ENCODE data around the gene COLQ. TPM values are rescaled to one million over a fixed set of nuclear protein-coding genes. Genes with fewer than 3 reads are reported as not detected.

The COLQ gene
- 0.93 and 1.6 TPM in 2 replicates for total RNA-seq

DNA sequence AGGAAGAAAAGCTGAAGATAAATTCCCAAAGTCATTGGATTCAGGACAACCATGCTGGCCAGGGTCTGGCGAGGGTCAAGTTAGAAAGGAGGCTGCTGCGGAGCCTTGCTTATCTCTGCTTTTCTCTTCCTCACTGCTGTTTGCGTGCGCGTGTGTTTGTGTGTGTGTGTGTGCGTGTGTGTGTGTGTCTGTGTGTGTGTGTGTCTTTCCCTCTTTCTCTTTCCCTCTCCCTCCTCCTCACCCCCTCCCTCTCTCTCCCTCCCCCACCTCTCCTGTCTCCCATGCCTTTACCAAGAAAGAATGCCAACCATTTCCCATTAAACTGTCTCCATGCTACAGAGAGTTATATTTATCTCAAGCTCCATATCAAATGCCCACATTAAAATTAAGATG is at the start of gene COLQ:
Gene COLQ, minus strand, starts transcription at position 134 of the 393 bp plus-strand sequence. Its CDS starts 81 bp downstream, at position 53.

DNA sequence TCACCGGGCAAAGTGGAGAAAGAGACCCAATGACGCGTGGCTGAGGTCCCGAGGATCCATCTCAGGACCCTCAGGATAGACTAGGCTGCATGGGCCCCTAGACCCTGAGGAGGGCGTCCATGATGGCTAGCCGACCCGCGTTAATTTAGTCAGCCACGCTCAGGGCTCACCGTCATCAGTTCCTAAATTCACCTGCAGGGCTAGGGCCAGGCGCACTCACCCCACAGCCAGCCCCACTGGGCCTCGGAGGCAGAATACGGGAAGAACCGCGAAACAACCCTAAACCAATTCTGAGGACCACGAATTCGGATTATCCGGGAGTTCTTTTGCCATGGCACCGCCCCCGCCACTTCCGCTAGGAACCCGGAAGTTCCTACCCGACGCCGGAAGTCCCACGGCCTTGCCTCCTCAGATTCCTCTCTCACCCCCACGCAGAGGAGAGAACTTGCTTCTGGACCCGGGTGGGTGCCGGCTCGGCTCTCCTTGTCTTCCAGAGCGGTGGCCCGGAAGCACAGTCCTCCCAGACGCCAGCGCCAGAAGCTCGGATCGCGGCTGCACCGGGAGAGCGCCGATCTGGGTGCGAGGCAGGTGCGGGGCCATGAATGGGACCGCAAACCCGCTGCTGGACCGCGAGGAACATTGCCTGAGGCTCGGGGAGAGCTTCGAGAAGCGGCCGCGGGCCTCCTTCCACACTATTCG is 94.2 kb downstream of the COLQ start, which contains the start of the genes EAF1 and METTL6:
Gene EAF1, plus strand, starts transcription at position 417 of the 699 bp plus-strand sequence. Its CDS starts 182 bp downstream, at position 599.
Gene METTL6, minus strand, starts transcription at position 363 of the 699 bp plus-strand sequence. CDS start 1,033 bp downstream, outside the sequence.

Other genes with a start within 250 kb of the COLQ start
- gene SH3BP5, start 189.1 kb downstream of the COLQ start, total RNA-seq: 30.8 and 32.9 TPM in 2 replicates
- gene METTL6, start 94.2 kb downstream of the COLQ start, total RNA-seq: 9.5 and 17.8 TPM in 2 replicates
- 13.6 and 14.9 TPM in 2 replicates for gene EAF1, start 94.1 kb downstream of the COLQ start, total RNA-seq
- gene HACL1, start 79.9 kb upstream of the COLQ start, total RNA-seq: 12.2 and 13.7 TPM in 2 replicates
- gene BTD, start 80.0 kb upstream of the COLQ start, total RNA-seq: 25.8 and 29.4 TPM in 2 replicates

Measured in cardiac ventricle fibroblast (primary cell).